OCI-LY7 (cell line): Measurements from ENCODE around the gene CILP2. TPM values are rescaled to one million over a fixed set of nuclear protein-coding genes. Genes with fewer than 3 reads are reported as not detected.

ENCODE experiments used
- BruUV-seq: library from RNA; stranded (reverse); fragments of 400-500 nt; replicated peaks from 2 replicates; lab custom pipeline; 2021; lab: Mats Ljungman, UMichigan
- CTCF ChIA-PET: fragments of 300-600 bp; sonication (Branson Sonifier 250); formaldehyde crosslinking; loops from one replicate; lab custom pipeline; 2022; ENCODE audit warnings: antibody characterized with exemption; ENCODE audit not compliant: unreplicated experiment; lab: Charles Lee
- POLR2A ChIA-PET: fragments of 300-600 bp; sonication (Branson Sonifier 250); formaldehyde crosslinking; loops from one replicate; lab custom pipeline; 2022; ENCODE audit warnings: antibody characterized with exemption; lab: Charles Lee
- DNase-seq: peaks from one replicate; pipeline ENCODE4 v3.0.0-alpha.2; 2015; ENCODE audit warnings: low spot score
- H2AFZ ChIP-seq: fragments of 200-600 bp; sonication (generic), shearing (Covaris generic); 2 replicates; pipeline ENCODE4 v1.6.1; 2014; ENCODE audit warnings: mild to moderate bottlenecking, antibody characterized with exemption, low read length, moderate library complexity
- H3K27ac ChIP-seq: fragments of 200-600 bp; sonication (generic); 2 replicates; pipeline ENCODE4 v1.5.1; 2014; ENCODE audit warnings: mixed run types, low read depth, mild to moderate bottlenecking, moderate library complexity, low read length, inconsistent platforms; ENCODE audit not compliant: poor library complexity, severe bottlenecking
- H3K36me3 ChIP-seq: fragments of 200-600 bp; sonication (generic); 2 replicates; pipeline ENCODE4 v1.6.1; 2014; ENCODE audit warnings: mild to moderate bottlenecking, antibody characterized with exemption, low read length, moderate library complexity, mixed read lengths; ENCODE audit not compliant: insufficient read depth
- H3K4me1 ChIP-seq: fragments of 200-600 bp; sonication (generic); 2 replicates; pipeline ENCODE4 v1.5.1; 2014; ENCODE audit warnings: mild to moderate bottlenecking, low read length; ENCODE audit not compliant: insufficient read depth, poor library complexity, severe bottlenecking
- H3K4me2 ChIP-seq: fragments of 200-600 bp; sonication (generic); 2 replicates; pipeline ENCODE4 v1.6.1; 2014; ENCODE audit warnings: mild to moderate bottlenecking, low read length
- H3K4me3 ChIP-seq: fragments of 200-600 bp; sonication (generic); 2 replicates; pipeline ENCODE4 v1.5.1; 2014; ENCODE audit warnings: mild to moderate bottlenecking, low read depth, low read length; ENCODE audit not compliant: poor library complexity, severe bottlenecking
- H3K79me2 ChIP-seq: fragments of 200-600 bp; sonication (generic); 2 replicates; pipeline ENCODE4 v1.6.1; 2016; ENCODE audit warnings: low read depth, mild to moderate bottlenecking, low read length, moderate library complexity, mixed read lengths; ENCODE audit not compliant: insufficient read depth
- H3K9me2 ChIP-seq: fragments of 200-600 bp; sonication (generic); 2 replicates; pipeline ENCODE4 v1.6.1; 2016; ENCODE audit warnings: mild to moderate bottlenecking, low read length, mixed read lengths; ENCODE audit not compliant: insufficient read depth
- H3K9me3 ChIP-seq: fragments of 200-600 bp; sonication (generic); 2 replicates; pipeline ENCODE4 v1.6.1; 2014; ENCODE audit warnings: mild to moderate bottlenecking, mixed run types, low read length, mixed read lengths
- H4K20me1 ChIP-seq: fragments of 200-600 bp; sonication (generic); 2 replicates; pipeline ENCODE4 v1.6.1; 2014; ENCODE audit warnings: mild to moderate bottlenecking, antibody characterized with exemption, low read length, moderate library complexity, mixed read lengths; ENCODE audit not compliant: insufficient read depth
- CTCF ChIP-seq: fragments of 200-600 bp; sonication (generic); conservative IDR thresholded peaks from 2 replicates; pipeline ENCODE4 v1.5.1; 2014; ENCODE audit warnings: mild to moderate bottlenecking, antibody characterized with exemption, low read length, moderate library complexity, mixed read lengths
- EZH2phosphoT487 ChIP-seq: fragments of 200-600 bp; sonication (generic); IDR thresholded peaks from 2 replicates; pipeline ENCODE4 v1.6.1; 2018; ENCODE audit warnings: low read depth, borderline replicate concordance, mild to moderate bottlenecking, mixed run types, antibody characterized with exemption, low read length, moderate library complexity, mixed read lengths
- intact Hi-C: fragments of 100-400 bp; cut with micrococcal nuclease; formaldehyde crosslinking; loops from one replicate; pipeline ENCODE4 v1.10.0; 2022; ENCODE audit not compliant: unreplicated experiment
- total RNA-seq, 2 experiments: library from RNA; depleted of rRNA in 1 of 2; stranded (reverse); fragments of >200 nt in 1 of 2; shearing (Covaris generic) in 1 of 2; gene quantifications; 2 replicates each; pipeline ENCODE4 v1.2.3, GENCODE V29; 2014 to 2022

Gene CILP2
- total RNA-seq, 2 experiments from 2014 or later: 0.19 to 0.51 TPM

- no peak for TF ChIP-seq CTCF
- TF ChIP-seq EZH2phosphoT487: no peak
- BruUV-seq: no TSS peak
- Histone ChIP-seq H4K20me1 (no peaks in the 10 kb centered on the region), H3K79me2 (no peaks in the 10 kb centered on the region), H3K4me1 (peaks cover 12% of the 10 kb centered on the region), H3K9me3 (no peaks in the 10 kb centered on the region), H2AFZ (no peak overlapping the region), H3K4me3 (no peak overlapping the region), H3K36me3 (no peaks in the 10 kb centered on the region), H3K4me2 (no peak overlapping the region), H3K27ac (no peak overlapping the region), H3K9me2 (no peaks in the 10 kb centered on the region)
- ChIA-PET POLR2A (interaction anchor here (0.6 kb wide), 1 partner anchor 225 kb away, joined by 5 read pairs; no protein-coding TSS in a partner anchor), CTCF (no interaction called here)
- DNase-seq: no peak
- intact Hi-C loops: no loop called here
Observed at GRCh38 chr19:19543101-19543500, 5.0 kb downstream of the CILP2 start.

DNA sequence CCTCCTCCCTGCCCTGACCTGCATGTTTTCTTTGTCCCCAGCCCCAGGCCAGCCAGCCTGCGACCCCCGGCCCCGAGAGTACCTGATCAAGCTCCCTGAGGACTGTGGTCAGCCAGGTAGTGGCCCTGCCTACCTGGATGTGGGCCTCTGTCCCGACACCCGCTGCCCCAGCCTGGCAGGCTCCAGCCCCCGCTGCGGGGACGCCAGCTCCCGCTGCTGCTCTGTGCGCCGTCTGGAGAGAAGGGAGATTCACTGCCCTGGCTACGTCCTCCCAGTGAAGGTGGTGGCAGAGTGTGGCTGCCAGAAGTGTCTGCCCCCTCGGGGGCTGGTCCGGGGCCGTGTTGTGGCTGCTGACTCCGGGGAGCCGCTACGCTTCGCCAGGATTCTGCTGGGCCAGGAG lies 5.6 kb downstream of the CILP2 start:
- no peak for TF ChIP-seq EZH2phosphoT487
- no peak for TF ChIP-seq CTCF
- ChIA-PET CTCF (no interaction called here), POLR2A (interaction anchor here (0.6 kb wide), 1 partner anchor 224 kb away, joined by 5 read pairs; no protein-coding TSS in a partner anchor)
- Histone ChIP-seq H3K4me1 (peaks cover 6% of the 10 kb centered on the region), H3K27ac (no peak overlapping the region), H3K9me2 (no peaks in the 10 kb centered on the region), H3K4me2 (no peak overlapping the region), H3K36me3 (no peaks in the 10 kb centered on the region), H3K4me3 (no peak overlapping the region), H2AFZ (no peak overlapping the region), H3K79me2 (no peaks in the 10 kb centered on the region), H3K9me3 (no peaks in the 10 kb centered on the region), H4K20me1 (no peaks in the 10 kb centered on the region)
- intact Hi-C loops: no loop called here
- BruUV-seq: no TSS peak
- DNase-seq: no peak

DNA sequence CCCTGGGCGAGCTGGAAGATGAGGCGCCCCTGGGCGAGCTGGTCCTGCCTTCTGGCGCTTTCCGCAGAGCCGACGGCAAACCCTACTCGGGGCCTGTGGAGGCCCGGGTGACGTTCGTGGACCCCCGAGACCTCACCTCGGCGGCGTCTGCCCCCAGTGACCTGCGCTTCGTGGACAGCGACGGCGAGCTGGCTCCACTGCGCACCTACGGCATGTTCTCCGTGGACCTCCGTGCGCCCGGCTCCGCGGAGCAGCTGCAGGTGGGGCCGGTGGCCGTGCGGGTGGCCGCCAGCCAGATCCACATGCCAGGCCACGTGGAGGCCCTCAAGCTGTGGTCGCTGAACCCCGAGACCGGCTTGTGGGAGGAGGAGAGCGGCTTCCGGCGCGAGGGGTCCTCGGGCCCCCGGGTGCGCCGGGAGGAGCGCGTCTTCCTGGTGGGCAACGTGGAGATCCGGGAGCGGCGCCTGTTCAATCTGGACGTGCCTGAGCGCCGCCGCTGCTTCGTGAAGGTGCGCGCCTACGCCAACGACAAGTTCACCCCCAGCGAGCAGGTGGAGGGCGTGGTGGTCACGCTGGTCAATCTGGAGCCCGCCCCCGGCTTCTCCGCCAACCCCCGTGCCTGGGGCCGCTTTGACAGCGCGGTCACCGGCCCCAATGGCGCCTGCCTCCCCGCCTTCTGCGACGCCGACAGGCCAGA lies 6.3 kb downstream of the CILP2 start:
- no peaks in the 10 kb centered on the region for H3K9me3 ChIP-seq
- no peak overlapping the region for H3K27ac ChIP-seq
- H2AFZ ChIP-seq: no peak overlapping the region
- no peak overlapping the region for H3K4me3 ChIP-seq
- CTCF ChIA-PET: no interaction called here
- BruUV-seq: no TSS peak
- no peaks in the 10 kb centered on the region for H3K79me2 ChIP-seq
- H3K4me2 ChIP-seq: no peak overlapping the region
- POLR2A ChIA-PET: no interaction called here
- H3K36me3 ChIP-seq: no peaks in the 10 kb centered on the region
- H3K4me1 ChIP-seq: peaks cover 5% of the 10 kb centered on the region
- TF ChIP-seq EZH2phosphoT487 (no peak), CTCF (no peak)
- DNase-seq: no peak
- H4K20me1 ChIP-seq: no peaks in the 10 kb centered on the region
- H3K9me2 ChIP-seq: no peaks in the 10 kb centered on the region
- intact Hi-C loops: no loop called here
